ENCODE results near the gene C2CD3.

C2CD3 gene

GRCh38 chr11:74170694-74171629 is at the start of gene C2CD3, which contains the start of gene PPME1:
Gene C2CD3, minus strand, starts transcription at chr11:74171002. Its CDS starts 210 bp downstream, at chr11:74170792.
Gene PPME1, plus strand, starts transcription at chr11:74171289. Its CDS starts 133 bp downstream, at chr11:74171422.
- DNase-seq (ENCODE audit: low spot score), result peak; percentile 98

- no peak for DNase-seq (ENCODE audit: low spot score)
Measured at GRCh38 chr11:74220376-74220775, 49.6 kb upstream of the C2CD3 start.

DNA sequence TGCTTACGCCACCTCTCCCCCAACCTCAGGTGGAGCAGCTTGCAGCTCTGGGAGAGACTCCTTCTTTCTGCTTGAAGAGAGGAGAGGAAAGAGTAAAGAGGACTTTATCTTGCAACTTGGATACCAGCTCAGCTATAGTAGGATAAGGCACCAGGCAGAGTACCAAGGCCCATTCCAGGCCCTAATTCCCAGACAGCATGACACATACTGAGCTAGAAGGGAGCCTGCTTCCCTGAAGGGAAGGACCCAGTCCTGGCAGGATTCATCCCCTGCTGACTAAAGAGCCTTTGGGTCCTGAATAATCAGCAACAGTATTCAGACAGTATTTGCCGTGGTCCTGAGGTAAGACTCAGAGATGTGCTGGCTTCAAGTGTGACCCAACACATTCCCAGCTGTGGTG is 41.7 kb upstream of the C2CD3 start:
- DNase-seq (ENCODE audit: low spot score), result no peak

DNA sequence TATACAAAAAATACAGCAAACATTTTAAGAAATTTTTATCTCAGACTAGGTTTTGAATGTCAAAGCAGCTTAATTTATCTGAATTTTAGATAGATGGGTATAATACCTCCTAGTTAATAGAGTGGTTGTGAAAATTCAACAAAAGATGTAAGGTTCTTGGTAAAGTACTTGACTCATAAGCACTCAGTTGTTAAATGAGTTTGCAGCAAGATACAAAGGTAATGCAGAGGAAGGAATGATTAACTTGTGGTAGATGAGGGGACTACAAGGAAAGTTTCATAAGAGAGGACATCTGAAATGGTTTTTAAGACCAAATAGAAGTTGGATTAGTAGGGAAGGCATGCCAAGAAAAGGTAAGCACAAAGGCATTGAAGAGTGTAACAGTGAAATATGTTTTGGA is 37.7 kb upstream of the C2CD3 start:
- DNase-seq (ENCODE audit: low spot score), result no peak

DNA sequence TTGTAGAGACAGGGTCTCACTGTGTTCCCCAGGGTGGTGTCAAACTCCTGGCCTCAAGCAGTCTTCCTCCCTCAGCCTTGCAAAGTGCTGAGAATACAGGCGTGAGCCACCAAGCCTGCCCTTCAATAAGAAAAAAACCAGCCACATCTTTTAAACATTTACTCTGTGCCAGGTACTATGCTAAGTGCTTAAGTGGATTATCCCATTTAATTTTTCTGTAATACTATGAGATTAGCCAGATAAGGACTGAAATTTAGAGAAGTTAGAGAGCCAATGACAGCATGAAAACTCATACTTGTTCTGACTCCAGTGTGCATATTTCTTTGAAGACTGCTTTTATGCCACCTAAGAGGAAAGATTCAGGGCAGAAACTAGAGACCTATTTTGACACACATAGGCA is 35.9 kb upstream of the C2CD3 start:
- no peak for DNase-seq (ENCODE audit: low spot score)

DNA sequence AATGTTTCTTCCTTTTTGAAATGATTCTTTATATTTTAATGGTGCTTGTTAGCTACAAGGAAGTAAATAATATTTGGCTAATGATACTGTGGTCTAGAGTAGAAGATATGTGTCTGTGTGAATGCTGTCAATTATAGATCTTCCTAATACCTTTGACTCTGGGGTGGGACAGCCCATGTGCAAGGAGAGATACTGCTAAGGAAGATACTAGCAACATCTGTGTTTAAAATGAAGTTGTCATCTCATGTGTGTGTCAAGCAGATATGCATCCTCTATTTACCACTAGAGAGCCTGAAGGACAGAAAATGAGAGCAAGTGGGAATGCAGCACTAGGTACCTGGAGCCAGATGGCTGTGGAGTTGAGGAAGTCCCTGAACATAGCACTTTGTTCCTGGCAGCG is 34.4 kb upstream of the C2CD3 start:
- no peak for DNase-seq (ENCODE audit: low spot score)

DNA sequence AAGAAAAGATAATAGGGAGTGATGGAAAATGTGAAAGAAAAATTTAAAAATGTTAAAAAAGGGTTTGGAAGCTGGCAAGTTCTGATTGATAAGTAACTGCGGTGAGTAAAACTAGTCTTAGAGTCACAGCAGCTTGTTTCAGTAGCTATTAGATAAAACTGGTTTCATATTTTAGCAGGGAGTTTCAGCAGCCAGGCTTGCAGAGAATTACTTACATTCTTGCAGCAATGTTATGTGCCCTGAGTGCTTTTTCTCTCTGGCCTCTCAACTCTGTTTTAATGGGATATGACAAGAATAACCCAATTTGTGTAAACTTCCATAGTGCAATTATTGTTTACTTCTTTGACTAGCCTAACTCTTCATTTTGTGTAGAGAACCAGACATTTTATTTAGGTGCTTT is 33.9 kb upstream of the C2CD3 start:
- DNase-seq (ENCODE audit: low spot score), result no peak

GRCh38 chr11:74203966-74204365 is 33.2 kb upstream of the C2CD3 start:
- no peak for DNase-seq (ENCODE audit: low spot score)

GRCh38 chr11:74196781-74197486 is 26.1 kb upstream of the C2CD3 start:
- DNase-seq (ENCODE audit: low spot score), result no peak

- no peak for DNase-seq (ENCODE audit: low spot score)
Measured at GRCh38 chr11:74195828-74196227, 25.0 kb upstream of the C2CD3 start.

- no peak for DNase-seq (ENCODE audit: low spot score)
Measured at GRCh38 chr11:74185695-74186094, 14.9 kb upstream of the C2CD3 start.

- DNase-seq (ENCODE audit: low spot score), result no peak
Measured at GRCh38 chr11:74185285-74185684, 14.5 kb upstream of the C2CD3 start.

- DNase-seq (ENCODE audit: low spot score), result no peak
Measured at GRCh38 chr11:74182635-74183034, 11.8 kb upstream of the C2CD3 start.

DNA sequence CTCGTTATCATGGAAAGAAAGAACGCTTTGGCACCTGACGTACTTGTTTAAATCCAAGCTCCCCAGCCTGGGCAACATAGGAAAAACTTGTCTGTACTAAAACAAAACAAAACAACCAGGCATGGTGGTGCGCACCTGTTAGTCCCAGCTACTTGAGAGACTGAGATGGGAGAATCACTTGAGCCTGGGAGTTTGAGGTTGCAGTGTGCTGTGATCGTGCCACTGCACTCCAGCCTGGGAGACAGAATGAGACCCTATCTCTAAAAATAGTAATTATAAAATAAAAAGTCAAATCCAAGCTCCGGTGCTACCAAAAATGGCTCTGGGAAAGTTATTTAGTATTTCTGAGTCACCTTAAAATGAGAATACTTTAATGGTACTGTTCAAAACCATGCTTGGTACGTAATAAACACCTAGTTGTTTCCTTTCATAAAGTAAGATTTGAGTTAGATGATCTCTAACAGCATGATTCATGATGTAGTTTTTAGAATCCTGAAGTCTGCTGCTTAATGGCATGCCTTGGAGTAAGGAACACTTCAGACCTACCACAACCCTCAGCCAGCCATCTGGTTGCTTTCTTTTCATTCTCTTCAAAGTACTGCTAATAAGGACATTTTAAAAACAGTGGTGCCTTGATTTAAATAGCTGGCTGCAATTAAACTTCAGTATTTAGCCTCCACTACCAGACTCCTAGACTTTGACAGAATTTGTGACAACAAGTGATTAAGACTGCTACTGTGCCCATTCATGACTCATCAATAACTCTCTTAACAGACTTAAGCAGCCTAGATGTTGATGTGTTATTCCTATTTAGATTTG is 8.6 kb upstream of the C2CD3 start:
- no peak for DNase-seq (ENCODE audit: low spot score)

DNA sequence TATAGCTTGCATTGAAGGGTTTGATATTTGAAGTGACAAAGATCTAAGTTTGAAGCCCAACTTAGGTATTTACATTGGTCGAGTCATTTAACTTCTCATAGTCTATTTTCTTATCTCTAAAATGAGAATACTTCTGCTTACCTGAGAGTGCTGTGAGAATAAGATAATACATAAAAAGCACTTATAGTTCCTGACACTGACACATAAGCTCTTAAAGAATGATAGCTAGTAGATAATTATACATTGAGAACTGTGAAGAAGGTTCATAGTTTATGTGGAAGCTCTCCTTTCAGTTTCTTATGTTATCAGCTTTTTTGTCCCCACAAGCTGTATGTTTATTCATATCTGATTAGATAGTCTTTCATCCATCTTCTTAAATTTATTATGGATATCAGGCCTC is 5.1 kb upstream of the C2CD3 start:
- no peak for DNase-seq (ENCODE audit: low spot score)

GRCh38 chr11:74171997-74172396 is 1.2 kb upstream of the C2CD3 start:
- DNase-seq (ENCODE audit: low spot score), result no peak

GRCh38 chr11:74171630-74171968 is 797 bp upstream of the C2CD3 start:
- no peak for DNase-seq (ENCODE audit: low spot score)

- DNase-seq (ENCODE audit: low spot score), result no peak
Measured at GRCh38 chr11:74169738-74170458, 904 bp downstream of the C2CD3 start.

DNA sequence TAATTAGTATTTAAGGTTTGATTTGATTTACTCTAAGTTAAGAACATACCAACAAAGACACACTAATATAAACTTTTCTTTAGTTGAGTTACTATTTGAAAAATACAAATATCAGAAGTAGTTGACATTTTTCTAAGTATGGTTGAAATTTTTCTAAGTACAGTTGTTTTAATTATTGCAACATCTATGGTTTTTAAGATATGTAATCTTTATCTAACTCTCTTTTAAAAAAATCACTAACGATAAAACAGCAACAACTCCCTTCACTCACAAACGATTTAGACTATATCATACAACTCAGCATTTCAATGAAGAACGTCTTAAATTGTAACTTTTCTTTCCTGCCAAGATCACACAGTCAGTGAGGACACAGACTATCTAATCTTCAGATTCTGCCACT is 2.0 kb downstream of the C2CD3 start:
- no peak for DNase-seq (ENCODE audit: low spot score)

DNA sequence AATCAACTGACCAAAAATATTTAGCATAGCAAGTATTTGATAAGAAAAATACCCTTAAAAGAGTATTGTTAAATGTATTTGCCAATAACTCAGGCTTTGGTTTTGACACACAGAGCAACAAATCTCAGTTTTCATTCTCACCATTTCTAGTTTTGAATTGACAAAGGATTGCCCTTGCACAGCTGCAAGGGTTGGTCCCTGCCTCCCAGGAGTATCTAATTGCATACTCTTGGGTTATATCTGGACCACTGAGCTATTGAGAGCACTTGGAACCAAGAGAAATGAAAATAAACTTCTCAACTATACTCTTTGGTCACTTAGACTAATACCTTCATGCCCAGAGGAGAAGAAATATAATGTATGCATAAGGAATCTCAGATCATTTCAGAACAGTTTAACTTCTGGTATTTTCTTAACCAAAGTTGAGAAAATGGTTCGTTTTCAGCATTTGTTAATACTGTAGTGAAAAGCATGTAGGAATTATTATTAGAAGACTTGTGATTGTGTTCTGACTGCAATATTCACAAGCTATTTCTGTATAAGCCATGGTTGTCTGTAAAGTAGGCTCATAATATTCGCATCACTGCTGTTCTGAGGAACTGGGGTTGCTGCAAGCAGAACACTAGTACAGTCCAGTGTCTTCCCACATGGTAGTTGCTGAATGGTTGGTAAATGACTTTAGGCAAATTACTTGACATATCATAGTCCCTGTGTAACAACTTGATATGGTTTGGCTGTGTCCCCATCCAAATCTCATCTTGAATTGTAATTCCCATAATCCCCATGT is 7.9 kb downstream of the C2CD3 start:
- no peak for DNase-seq (ENCODE audit: low spot score)

DNA sequence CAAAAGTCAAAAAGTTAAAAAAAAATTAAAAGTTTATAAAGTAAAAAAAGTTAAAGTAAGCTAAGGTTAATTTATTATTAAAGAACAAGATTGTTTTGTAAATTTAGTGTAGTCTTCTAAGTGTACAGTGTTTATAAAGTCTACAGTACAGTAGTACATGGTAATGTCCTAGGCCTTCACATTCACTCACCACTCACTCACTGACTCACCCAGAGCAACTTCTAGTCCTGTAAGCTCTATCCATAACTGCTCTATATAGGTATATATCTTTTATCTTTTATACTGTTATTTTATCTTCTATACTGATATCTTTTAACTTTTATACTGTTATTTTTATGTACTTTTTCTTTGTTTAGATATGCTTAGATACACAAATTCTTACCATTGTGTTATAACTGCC is 11.2 kb downstream of the C2CD3 start:
- DNase-seq (ENCODE audit: low spot score), result no peak
